ENCODE results near the gene CCL17.
"Not testable (repeated sequence)": the region's sequence is repeated elsewhere in the genome, so short reads cannot be mapped to it uniquely, and the experiment has no call there.

The CCL17 gene

GRCh38 chr16:57373117-57373947, 31.2 kb upstream of the CCL17 start:
- H3K27ac ChIP-seq = no peak overlapping the region
- TF ChIP-seq, protein P1, sequence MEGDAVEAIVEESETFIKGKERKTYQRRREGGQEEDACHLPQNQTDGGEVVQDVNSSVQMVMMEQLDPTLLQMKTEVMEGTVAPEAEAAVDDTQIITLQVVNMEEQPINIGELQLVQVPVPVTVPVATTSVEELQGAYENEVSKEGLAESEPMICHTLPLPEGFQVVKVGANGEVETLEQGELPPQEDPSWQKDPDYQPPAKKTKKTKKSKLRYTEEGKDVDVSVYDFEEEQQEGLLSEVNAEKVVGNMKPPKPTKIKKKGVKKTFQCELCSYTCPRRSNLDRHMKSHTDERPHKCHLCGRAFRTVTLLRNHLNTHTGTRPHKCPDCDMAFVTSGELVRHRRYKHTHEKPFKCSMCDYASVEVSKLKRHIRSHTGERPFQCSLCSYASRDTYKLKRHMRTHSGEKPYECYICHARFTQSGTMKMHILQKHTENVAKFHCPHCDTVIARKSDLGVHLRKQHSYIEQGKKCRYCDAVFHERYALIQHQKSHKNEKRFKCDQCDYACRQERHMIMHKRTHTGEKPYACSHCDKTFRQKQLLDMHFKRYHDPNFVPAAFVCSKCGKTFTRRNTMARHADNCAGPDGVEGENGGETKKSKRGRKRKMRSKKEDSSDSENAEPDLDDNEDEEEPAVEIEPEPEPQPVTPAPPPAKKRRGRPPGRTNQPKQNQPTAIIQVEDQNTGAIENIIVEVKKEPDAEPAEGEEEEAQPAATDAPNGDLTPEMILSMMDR (conservative IDR thresholded peaks at IDR 0.05) = no peak
- TF ChIP-seq ZFX (IDR thresholded peaks at IDR 0.05) = no peak

DNA sequence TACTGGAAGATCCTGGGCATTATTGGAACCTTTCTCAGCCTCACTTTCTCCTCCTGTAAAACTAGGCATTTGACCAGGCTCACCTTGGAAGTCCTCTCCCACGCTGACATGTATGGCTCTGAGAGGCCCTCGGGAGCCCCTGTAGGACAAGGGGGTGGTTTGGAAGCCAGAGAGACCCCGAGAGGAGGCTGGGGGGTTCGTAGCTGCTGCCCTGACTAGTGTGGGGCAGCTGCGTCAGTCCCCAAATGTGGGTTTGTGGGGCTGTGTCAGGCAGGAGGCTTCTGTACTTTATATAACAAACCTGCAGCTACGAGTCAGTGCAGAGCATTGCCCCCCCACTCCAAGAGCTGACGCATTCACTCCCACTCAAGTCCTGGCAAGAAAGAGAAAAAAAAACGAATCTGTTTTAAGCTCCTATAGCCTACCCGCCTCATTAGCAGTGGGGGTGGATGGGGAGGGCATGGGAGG, 30.5 kb upstream of the CCL17 start:
- TF ChIP-seq, protein P1 (conservative IDR thresholded peaks at IDR 0.05) = no peak
- no peak for TF ChIP-seq ZFX (IDR thresholded peaks at IDR 0.05)
- H3K27ac ChIP-seq = no peak overlapping the region

DNA sequence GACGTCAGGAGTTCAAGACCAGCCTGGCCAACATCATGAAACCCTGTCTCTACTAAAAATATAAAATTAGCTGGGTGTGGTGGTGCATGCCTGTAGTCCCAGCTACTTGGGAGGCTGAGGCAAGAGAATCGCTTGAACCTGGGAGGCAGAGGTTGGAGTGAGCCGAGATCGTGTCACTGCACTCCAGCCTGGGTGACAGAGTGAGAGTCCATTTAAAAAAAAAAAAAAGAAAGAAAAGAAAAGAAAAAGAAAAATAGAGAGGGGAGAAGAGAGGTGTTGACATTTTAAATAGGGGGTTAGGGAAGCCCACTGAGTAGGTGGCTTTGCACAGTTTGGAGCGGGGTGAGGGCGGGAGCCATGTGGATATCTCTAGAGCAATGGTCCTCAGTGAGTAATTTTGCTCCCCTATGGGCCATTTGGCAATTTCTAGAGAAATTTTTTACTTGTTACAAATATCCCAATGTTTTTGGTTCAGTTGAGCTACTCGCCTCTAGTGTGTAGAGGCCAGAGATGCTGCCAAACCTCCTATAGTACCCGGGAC, 29.6 kb upstream of the CCL17 start:
- H3K27ac ChIP-seq = not testable (repeated sequence)

DNA sequence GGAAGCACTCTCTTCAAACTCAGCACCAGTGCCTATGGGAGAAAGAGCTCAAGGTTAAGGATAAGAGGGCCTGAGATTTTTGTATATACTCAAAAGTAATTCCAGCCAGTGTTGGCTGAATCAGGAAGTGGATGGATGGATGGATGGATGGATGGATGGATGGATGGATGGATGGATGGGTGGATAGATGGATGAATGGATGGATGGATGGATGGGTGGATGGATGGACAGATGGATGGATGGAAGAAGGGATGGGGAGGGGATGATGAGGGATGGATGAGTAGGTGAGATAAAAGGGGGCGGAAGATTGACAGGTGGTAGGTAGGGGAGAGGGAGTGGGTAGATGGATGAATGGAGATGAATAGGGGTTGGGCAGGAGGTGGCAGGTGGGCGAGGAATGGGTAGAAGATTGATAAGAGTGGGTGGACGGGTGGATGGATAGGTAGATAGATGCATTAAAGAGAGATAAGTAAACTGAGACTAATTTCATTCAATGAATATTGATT, 28.2 kb upstream of the CCL17 start:
- no peak overlapping the region for H3K27ac ChIP-seq
- TF ChIP-seq, protein P1 (conservative IDR thresholded peaks at IDR 0.05) = no peak
- no peak for TF ChIP-seq ZFX (IDR thresholded peaks at IDR 0.05)

DNA sequence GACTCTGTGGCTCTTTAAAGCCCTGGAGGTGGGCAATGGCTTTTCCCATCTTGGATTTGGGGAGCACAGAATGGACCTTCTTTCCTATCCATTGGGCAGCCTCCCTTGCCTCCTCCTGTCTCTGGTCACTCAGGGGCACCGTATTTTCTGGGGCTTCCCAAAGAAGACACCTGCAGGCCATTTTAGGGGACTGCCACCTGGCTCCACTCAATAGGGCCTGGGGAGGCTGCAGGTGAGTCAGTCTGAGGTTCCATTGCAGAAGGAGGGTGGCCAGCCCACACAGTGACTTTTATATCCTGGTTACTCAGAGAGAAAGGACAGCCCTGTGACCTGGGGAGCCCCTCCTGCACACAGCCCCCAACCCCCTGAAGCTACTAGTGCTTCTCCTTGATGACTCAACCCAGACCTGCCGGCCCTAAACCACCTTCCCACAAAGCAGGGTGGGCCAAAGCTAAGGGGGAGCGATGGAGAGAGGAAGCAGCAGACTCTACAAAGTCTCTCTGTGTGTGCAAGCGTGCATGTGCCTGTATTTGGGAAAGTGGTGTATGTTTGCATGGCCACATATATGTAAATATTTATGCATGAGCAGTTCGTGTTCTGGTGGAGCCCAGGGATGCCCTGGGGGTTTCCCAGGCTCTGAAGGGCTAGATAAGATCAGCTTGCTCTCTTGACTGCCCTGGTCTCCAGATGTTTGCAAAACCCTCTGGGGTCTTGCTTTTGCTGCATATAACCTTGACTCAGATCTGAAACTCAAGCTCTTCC, 27.3 kb upstream of the CCL17 start:
- no peak overlapping the region for H3K27ac ChIP-seq
- TF ChIP-seq ZFX (IDR thresholded peaks at IDR 0.05) = no peak
- TF ChIP-seq, protein P1 (conservative IDR thresholded peaks at IDR 0.05) = no peak

GRCh38 chr16:57379579-57379978, 25.0 kb upstream of the CCL17 start:
- no peak overlapping the region for H3K27ac ChIP-seq
- TF ChIP-seq ZFX (IDR thresholded peaks at IDR 0.05) = no peak
- TF ChIP-seq, protein P1 (conservative IDR thresholded peaks at IDR 0.05) = no peak

DNA sequence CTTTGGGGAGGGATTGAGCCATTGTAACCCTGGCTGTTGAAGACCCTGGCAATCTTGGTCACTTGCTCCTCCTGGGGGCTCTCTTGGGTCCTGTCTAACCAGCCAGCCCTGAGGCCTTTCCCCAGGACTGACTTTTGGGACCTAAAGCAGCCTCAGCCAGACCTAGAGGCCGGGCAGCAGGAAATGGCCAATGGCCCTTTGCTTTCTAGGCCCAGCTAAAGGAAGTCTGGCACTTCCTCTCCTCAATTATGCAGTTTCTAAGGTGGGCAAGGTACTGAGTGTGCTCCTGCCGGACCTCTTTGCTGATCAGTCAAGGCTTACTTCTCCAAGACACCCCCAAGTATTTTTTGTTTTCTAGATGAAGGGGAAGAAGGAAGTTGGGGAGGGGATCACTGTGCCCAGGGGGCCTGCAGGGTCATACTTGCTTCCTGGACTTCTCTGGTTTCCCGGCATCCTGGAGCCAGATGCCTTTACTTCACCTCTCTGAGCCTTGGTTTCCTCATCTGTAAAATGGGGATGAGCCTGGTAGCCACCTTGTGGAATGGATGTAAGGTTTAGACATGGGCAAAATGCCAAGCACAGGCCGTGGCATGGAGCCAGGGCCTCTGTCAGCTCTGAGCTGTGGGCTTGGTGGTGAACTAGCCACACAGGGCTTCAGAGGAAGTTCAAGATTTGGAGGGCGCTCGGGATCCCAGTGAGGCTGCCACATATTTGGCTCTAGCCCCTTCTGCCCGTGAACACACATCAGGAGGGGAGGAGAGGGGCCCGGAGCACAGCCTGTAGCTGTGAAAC, 23.7 kb upstream of the CCL17 start:
- TF ChIP-seq ZFX (IDR thresholded peaks at IDR 0.05) = no peak
- TF ChIP-seq, protein P1 (conservative IDR thresholded peaks at IDR 0.05) = no peak

More for the DNA sequence above, 23.7 kb upstream of the CCL17 start:
- H3K27ac ChIP-seq = no peak overlapping the region

Data from C4-2B (cell line).